RWPE1 (cell line): ENCODE data around the gene KCTD16.

Experiments
- CTCF ChIA-PET: fragments of 350-600 bp; sonication (Branson Sonifier 250); formaldehyde crosslinking; extraction: SDS; loops from one replicate; lab custom pipeline; 2021; lab: Yijun Ruan, JAX
- POLR2A ChIA-PET: fragments of 400-600 bp; formaldehyde crosslinking; extraction: SDS; loops from one replicate; lab custom pipeline; 2020; ENCODE audit warnings: antibody characterized with exemption; ENCODE audit not compliant: low non-redundant PET; lab: Yijun Ruan, JAX
- DNase-seq: peaks from one replicate; pipeline ENCODE4 v3.0.0; 2012; ENCODE audit warnings: low spot score
- H3K27ac ChIP-seq: fragments of 450-650 bp; 2 replicates; pipeline ENCODE4 v1.5.1; 2017
- TF ChIP-seq, protein P1 (sequence below): fragments of 450-650 bp; conservative IDR thresholded peaks from 2 replicates; pipeline ENCODE4 v1.5.1; 2017; ENCODE audit warnings: low read depth, mild to moderate bottlenecking

The KCTD16 gene

DNA sequence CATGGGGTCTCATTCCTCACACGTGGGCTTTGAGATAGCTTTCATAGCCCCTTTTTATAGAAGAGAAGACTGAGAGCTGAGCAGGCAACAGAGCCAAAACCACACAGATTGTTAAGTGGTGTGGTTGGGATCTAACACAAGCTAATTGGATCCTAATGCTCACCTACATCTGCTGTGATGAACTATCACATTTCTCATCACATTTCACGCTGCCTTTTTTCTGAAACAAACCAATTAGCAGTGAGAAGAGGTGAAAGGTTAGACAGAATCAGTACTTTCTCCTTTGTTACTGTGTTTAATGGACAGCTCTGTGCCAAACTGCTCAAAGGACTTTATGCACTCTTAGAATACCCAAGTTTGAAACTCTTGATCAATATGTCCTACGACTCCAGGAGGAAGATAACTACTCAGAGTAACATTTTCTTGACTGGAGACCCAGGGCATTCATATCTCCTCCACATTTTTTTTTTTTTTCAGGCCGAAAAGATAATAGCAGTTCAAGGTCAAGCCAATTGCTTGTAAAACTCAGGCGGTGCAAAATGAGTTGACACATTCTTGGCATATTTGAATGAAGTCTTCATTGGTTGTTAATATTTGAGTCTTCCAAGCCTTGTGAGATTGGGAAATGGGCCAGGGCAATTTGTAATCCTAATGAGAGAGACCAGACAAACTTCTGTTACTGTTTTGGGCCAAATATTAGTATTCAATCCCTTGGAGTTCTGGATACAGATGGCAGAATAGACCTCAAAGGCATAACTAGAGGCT lies 138.4 kb downstream of the KCTD16 start:
- no peak overlapping the region for H3K27ac ChIP-seq
- TF ChIP-seq, protein P1, sequence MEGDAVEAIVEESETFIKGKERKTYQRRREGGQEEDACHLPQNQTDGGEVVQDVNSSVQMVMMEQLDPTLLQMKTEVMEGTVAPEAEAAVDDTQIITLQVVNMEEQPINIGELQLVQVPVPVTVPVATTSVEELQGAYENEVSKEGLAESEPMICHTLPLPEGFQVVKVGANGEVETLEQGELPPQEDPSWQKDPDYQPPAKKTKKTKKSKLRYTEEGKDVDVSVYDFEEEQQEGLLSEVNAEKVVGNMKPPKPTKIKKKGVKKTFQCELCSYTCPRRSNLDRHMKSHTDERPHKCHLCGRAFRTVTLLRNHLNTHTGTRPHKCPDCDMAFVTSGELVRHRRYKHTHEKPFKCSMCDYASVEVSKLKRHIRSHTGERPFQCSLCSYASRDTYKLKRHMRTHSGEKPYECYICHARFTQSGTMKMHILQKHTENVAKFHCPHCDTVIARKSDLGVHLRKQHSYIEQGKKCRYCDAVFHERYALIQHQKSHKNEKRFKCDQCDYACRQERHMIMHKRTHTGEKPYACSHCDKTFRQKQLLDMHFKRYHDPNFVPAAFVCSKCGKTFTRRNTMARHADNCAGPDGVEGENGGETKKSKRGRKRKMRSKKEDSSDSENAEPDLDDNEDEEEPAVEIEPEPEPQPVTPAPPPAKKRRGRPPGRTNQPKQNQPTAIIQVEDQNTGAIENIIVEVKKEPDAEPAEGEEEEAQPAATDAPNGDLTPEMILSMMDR = no peak
- ChIA-PET CTCF (interaction anchor here (0.6 to 0.7 kb wide), 2 partner anchors 43 to 179 kb away, joined by 3 to 4 read pairs; no protein-coding TSS in a partner anchor), POLR2A (no interaction called here)
- DNase-seq = no peak

DNA sequence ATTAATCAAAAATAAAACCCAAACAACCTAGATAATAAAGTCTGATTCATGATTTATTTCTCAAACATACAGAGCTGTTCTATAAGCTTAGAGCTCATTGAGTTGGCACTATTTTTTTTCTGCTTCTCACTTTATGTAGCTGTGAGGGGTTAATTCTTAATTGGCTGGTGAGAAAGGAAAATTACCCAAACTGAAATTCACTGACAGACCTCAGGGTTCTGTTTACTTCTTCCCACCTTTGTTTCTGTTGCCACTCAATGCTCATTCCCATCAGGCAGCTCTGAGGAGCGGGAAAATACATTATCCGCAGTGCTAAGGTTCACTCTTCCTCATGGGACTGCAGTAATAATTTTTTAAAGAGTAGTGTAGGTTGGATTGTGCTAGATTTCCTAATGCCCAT lies 139.9 kb downstream of the KCTD16 start:
- DNase-seq = no peak
- ChIA-PET POLR2A (no interaction called here), CTCF (interaction anchor here (0.7 kb wide), 1 partner anchor 66 kb away, joined by 3 read pairs; no protein-coding TSS in a partner anchor)
- no peak overlapping the region for H3K27ac ChIP-seq
- TF ChIP-seq, protein P1 = no peak

DNA sequence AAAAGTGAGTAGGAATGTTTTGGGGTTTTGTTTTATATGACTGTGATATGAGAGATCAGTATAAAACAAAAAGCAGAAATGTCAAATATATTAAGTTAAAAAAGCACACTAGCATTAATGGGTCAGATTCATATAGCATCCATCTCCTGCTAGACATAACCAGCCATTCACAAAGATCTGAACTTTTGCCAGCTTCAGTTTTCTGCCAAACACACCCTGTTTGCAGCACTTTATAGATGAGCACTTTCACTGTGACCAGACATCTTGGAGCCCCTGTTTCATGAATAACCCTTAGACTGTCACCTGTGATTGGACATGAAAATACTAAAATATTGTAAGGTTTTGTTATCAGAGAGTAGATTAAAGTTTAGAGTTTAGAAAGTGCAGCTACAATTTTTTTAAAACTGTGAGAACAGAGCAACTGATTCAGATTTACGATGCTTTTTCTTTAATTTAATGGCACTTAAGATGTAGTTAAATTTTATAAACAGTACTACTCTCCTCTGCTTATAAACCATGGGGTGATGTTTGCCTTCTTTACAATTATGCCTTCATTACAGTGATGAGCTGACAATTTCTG lies 142.6 kb downstream of the KCTD16 start:
- H3K27ac ChIP-seq = no peak overlapping the region
- DNase-seq = no peak
- TF ChIP-seq, protein P1 = no peak
- ChIA-PET CTCF (interaction anchor here (0.6 kb wide), 1 partner anchor 40 kb away, joined by 3 read pairs; no protein-coding TSS in a partner anchor), POLR2A (no interaction called here)

DNA sequence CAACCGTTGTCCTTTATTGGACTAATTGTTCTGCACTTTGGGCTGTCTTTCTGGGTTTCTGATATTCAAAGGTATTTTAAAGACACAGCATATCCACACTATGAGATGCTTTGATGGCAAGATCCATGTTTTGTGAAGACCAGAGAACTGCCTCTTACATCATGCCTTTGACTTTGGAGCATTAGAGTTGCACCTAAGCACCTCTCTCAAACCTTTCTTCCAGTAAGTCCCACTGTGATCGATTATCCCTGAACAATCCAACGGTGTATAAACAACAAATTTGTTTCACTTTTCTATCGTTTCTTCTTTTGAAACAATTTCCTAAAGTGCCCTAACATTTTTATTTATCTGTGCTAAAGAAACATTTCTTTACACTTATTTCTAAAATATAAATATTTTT lies 144.4 kb downstream of the KCTD16 start:
- H3K27ac ChIP-seq = no peak overlapping the region
- ChIA-PET POLR2A (no interaction called here), CTCF (no interaction called here)
- no peak for DNase-seq
- TF ChIP-seq, protein P1 = no peak

DNA sequence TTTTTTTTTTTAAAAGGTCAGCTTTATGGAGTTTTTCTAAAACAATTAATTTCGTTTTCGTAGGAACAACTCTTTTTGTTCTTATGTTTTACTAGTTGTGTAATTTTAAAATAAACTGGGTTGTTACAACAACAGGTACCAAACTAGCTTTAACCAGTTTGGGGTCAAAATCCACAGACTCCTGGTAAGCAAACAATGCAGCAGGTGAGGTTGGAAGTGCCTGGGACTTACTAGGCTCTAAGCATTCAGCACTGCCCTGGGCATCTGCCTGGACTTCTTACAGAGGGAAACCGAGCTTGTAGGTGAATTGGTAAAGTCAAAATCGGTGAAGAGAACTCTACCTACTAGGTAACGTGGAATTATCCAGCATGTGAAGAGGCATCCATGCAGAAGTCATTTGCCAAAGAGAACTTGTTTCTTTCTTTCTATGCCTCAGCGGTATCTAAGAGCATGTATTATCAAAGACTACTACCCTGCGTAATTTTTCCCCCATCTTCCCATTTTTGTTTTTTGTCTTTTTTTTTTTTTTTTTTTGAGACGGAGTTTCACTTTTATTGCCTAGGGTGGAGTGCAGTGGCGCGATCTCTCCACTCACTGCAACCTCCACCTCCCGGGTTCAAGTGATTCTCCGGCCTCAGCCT lies 145.4 kb downstream of the KCTD16 start:
- no peak overlapping the region for H3K27ac ChIP-seq
- DNase-seq = no peak
- TF ChIP-seq, protein P1 = no peak; the same call in 1 of the 2 replicates
- ChIA-PET CTCF (interaction anchor here (0.6 kb wide), 1 partner anchor 1502 kb away, joined by 3 read pairs; no protein-coding TSS in a partner anchor), POLR2A (no interaction called here)

DNA sequence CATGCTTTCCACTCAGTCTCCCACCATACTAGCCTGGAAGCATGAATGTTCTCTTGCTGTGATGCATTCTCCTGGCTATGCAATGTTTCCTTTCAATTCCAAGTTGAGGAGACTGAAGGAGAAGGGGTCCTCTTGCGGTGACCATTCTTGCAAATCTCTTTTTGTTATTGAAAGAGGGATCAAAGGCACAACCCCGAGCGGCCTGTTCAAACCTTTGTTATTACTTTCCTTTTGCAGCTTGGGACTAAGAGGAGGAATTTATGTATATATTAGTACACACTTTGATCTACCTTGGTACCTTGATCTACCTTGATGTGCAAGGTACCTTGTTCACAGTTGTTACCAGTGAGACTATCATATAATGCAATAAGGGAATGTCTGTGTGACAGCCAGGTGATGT lies 147.3 kb downstream of the KCTD16 start:
- no peak for DNase-seq
- no peak overlapping the region for H3K27ac ChIP-seq
- CTCF ChIA-PET = no interaction called here
- TF ChIP-seq, protein P1 = no peak
- POLR2A ChIA-PET = no interaction called here
